Measurements from ENCODE around the gene ZNF584. TPM values are rescaled to one million over a fixed set of nuclear protein-coding genes. Genes with fewer than 3 reads are reported as not detected.
"Not testable (repeated sequence)": the region's sequence is repeated elsewhere in the genome, so short reads cannot be mapped to it uniquely, and the experiment has no call there.

Gene ZNF584
- total RNA-seq, 2 donors from 2014 or later = 7.8 to 7.9 TPM

DNA sequence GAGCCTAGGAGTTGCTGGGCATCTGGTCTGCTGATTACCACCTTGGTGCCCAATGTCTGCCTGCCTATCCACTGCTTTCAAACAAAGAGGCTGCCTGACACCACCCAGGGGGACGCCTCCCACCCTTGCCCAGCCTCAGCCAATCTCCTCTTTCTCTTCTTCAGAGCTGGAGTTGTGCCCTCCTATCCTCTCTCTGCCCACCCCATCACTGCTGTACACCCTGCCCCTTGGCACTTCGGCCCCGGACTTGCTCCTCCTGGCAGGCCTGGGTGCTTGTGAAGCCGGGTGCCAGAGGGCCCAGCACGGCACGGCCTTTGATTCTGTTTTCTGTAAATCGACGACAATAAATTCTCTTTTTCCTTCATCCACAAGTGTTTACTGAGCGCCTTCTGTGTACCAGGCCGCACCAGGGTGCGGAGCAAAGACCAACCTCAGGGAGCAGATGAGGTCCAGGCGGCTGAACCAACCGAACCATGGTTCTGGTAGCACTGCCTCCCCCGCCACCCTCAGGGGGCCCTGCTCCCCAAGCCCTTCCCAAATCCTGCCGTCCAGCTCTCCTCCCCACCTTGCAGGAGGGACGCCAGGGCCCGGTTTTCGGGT is 8.0 kb upstream of the ZNF584 start:
- intact Hi-C loops (cut with DNase I, micrococcal nuclease) = no loop called here
- ATAC-seq (no peak), DNase-seq (no peak)

DNA sequence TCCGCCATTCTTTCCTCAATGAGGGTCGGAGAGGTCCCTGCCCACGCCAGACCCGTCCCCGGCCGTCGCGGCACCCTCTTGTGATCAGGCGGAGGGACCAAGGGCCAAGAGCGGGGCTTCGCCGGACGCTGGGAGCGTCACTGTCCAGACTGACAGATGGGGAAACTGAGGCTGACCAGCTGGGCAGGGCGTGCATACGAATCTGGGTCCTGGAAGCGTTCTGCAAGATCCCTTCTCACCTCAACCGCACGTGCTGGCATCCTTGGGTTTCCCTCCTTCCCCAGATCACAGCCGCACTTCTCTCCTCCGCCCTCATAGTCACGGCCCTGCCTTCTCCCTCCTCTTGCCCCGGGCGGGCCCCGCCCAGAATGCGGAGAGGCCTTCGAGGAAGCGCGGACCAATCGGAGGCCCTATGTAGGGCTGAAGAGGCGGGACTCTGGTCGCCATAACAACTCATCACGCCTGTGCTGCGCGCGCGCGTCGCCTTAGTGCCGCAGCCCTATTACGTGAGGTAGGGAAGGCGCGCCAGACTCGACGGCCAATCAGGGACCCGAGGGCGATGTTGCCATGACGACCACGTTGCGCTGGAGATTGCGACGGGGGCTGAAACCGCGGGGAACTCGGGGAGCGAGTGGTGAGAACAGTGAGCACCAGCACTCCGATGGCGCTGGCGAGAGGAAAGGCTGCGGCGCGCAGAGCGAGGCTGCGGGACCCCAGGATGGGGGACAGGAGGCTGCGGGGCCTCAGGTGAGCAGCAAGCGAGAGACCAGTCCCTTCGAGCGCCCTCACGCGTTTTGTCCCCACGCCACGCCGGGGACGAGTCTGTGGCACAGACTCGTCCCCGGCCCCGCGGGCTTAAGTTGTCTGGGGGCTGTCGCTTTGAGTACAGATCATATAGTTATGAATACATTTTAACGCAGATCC is 7.3 kb upstream of the ZNF584 start:
- DNase-seq (peak; percentile 100), ATAC-seq (peak; percentile 96)
- intact Hi-C loops (cut with DNase I, micrococcal nuclease) = no loop called here

DNA sequence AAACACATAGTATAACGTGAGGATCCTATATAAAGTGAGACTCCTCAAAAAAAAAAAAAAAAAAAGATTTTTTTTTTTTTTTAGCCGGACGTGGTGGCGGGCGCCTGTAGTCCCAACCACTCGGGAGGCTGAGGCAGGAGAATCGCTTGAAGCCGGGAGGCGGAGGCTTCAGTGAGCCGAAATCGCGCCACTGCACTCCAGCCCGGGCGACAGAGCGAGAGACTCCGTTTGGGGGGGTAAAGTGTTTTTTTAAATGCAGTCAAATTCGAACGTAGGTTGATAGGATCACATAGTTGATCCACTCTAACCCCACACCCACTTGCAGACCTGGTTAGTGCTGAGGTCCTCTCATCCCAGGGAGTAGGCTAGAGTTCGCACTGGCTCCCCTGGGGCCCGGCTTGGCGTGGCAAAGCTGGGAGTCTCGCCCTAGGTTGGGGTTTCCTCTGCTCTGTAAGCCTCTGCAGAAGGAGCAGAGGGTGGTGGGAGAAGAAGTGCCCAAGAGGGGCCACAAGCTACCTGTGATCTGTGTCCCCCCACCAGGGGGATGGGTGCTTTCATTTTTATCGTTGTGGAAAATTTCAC is 6.5 kb upstream of the ZNF584 start:
- ATAC-seq (peak; percentile 1), DNase-seq (no peak)
- intact Hi-C loops (cut with DNase I, micrococcal nuclease) = no loop called here

DNA sequence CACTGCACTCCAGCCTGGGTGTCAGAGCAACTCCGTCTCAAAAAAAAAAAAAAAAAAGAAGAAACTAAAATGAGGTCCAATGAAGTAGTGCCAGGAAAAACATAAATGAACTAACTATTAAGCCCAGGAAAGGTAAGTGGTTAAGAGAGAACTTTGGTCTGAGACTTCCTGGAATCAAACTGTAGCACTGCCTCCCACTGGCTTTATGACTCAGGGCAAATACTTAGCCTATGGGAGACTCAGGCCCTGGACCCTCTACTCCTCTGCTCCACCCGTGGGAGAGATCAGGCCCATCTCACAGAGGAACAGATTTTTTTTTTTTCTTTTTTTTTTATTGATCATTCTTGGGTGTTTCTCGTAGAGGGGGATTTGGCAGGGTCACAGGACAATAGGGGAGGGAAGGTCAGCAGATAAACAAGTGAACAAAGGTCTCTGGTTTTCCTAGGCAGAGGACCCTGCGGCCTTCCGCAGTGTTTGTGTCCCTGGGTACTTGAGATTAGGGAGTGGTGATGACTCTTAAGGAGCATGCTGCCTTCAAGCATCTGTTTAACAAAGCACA is 4.5 kb upstream of the ZNF584 start:
- intact Hi-C loops (cut with DNase I, micrococcal nuclease); ATAC-seq; DNase-seq: not testable (repeated sequence)

DNA sequence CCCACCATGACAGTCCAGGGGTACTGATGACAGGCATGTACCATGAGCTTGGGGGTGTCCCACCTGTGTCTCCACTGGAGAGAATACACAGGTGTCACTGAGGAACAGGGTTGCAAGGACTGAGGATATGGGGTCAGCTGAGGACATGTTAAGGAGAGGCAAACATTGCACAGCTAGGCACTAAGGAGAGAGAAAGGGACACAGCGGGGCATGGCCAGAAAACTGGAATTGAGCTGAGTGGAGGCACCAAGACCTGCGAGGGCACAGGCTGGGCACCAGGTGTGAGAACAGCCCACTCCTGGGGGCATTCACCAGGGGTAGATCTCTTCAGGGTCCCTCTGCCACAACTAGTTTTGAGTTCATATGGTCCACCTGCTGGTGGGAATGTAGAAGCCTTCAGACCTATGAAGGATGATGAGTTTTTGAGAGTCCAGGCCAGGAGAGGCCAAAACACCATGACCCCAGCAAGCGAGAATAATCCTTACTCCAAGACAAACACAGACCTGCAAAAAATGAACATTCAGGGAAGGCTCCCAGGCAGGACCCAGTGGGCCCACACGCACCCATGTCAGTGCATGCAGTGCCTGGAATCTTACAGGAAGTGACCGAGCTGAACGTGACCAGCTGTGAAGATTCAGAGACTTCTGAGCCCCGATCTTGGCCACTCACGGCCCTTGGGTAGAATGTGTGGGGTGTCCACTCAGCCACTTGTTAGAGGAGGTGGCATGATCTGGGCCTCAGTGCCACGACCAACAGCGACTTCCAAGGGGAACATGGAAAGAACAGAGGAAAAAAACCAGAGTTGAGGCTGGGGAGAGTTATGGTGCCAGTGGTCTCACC is 1.4 kb upstream of the ZNF584 start:
- ATAC-seq = no peak
- DNase-seq = no peak
- intact Hi-C loops (cut with DNase I, micrococcal nuclease) = no loop called here

DNA sequence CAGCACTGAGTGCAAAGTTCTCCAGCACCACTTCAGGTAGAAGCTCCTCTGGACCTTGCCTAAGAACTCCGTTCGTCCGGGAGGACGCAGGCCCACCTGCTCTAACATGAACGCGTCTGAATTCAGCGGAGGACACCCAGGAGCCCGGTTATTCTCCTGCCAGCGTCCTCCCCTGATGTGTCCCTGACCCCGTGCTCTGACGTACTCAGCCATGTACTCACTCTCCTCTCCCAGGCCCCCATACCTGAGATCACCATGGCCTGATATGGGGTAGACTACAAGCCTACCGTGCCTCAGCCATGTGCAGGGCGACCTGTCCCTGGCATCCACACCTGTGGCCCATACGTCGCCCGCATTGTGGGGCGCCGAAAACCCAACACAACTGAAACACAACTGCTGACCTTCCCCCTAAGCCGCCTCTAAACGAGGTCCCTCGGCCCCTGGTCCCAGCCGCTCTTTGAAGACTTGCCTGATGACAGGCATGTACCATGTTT is 744 bp upstream of the ZNF584 start:
- peak; percentile 16 for ATAC-seq
- intact Hi-C loops (cut with DNase I, micrococcal nuclease) = no loop called here
- no peak for DNase-seq

DNA sequence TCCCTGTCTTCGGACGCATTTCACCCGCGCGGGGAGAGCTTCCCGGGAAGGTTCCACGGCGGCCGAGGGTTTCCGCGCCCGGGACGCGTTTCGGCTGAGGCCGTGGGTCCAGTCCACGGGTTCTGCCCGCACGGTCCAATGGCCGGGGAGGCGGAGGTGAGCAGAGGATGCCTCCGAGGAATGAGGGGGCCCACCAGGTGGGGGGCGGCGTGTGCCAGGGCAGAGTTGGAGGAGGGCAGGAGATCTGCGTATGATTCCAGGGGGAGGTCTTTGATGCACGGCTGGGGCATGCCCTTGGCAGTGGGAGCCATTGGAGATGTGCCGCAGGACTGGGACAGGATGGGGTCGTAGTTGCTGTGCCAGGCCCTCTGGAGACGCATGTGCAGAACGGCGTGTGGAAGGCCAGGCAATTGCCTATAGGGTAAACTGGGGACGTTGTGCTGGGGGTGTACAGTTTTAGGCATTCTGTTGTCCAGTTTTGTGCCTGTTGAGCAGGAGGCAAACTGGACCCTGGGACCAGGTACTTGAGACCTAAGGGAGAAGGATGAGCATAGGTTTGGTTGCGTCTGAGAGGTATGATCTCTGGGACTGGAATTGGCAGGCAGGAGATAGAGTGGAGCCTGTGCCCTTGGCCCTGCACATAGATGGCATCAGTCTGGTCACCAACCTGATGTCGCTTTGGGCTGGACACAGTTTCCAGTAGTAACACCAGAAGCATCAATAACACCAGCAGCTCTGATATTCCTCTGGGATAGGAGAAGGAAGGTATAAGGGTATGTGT is 751 bp downstream of the ZNF584 start:
- ATAC-seq = peak; percentile 32
- intact Hi-C loops (cut with DNase I, micrococcal nuclease) = no loop called here
- peak in 1 of 2 donors; percentile 31 for DNase-seq

DNA sequence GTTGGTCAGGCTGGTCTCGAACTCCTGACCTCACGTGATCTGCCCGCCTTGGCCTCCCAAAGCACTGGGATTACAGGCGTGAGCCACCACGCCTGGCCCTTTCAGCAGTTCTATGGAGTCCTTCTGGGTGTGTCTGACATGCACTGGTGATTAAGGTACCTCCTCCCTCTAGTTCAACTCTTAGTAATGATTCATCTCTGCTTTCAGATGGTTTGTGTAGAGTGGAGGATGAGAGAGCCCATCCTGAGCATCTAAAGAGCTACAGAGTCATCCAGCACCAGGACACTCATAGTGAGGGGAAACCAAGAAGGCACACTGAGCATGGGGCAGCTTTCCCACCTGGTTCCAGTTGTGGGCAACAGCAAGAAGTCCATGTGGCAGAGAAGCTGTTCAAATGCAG is 8.2 kb downstream of the ZNF584 start:
- ATAC-seq (no peak), DNase-seq (no peak)
- intact Hi-C loops (cut with DNase I, micrococcal nuclease) = no loop called here

- DNase-seq = no peak
- ATAC-seq = no peak
- intact Hi-C loops (cut with DNase I, micrococcal nuclease) = no loop called here
These were observed 8.6 kb downstream of the ZNF584 start for GRCh38 chr19:58417071-58417470.

DNA sequence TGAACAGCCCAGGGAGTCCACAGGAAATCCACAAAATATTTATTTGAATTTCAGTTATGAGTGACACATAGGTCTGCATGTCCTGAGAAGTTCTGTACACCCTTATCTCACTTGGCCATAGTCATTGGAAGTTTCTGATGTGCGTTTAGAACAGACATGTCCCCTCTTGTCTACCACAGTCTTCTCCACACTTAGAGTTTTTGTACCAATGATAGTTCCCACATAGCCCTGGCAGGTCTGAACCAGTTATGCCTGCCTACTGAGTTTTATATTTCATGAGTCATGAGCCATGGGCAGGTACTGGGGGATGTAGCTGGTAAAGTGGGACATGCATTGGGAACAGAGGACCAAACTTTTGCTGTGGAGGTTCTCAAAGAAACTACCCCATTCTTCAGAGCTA is 20.2 kb downstream of the ZNF584 start:
- intact Hi-C loops (cut with DNase I, micrococcal nuclease) = no loop called here
- no peak for ATAC-seq
- no peak for DNase-seq

DNA sequence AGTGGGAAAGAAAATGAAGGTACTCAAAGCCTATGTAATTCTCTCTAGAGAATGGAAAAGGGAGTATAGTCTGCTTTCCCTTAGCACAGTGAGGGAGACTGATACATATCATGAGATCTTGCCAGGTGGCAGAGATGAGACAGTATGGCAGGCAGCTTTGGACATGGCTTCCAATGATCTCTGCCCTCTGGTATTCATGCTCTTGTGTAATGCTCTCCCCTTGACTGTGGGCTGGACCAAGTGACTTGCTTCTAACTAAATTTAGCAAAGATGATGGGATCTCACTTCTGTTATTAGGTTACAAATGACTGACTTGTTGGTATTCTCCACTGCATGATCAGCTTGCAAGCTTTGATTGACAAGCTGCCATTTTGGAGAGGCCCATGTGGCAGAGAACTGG is 21.3 kb downstream of the ZNF584 start:
- ATAC-seq (no peak), DNase-seq (no peak)
- intact Hi-C loops (cut with DNase I, micrococcal nuclease) = no loop called here

DNA sequence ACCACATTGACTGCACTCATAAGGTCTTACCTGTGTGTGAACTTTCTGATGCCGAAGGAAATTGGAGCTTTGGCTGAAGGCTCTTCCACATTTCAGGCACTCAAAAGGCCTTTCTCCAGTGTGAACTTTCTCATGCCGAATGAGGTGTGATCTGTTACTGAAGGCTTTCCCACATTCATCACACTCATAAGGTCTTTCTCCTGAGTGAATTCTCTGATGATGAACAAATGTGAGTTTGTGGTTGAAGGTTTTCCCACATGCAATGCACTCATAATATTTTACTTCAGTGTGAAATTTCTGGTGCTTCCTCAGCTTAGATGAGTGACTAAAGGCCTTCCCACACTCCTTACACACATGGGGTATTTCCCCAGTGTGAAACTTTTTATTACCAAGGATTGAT is 25.8 kb downstream of the ZNF584 start:
- no peak for ATAC-seq
- intact Hi-C loops (cut with DNase I, micrococcal nuclease) = no loop called here
- DNase-seq = no peak

DNA sequence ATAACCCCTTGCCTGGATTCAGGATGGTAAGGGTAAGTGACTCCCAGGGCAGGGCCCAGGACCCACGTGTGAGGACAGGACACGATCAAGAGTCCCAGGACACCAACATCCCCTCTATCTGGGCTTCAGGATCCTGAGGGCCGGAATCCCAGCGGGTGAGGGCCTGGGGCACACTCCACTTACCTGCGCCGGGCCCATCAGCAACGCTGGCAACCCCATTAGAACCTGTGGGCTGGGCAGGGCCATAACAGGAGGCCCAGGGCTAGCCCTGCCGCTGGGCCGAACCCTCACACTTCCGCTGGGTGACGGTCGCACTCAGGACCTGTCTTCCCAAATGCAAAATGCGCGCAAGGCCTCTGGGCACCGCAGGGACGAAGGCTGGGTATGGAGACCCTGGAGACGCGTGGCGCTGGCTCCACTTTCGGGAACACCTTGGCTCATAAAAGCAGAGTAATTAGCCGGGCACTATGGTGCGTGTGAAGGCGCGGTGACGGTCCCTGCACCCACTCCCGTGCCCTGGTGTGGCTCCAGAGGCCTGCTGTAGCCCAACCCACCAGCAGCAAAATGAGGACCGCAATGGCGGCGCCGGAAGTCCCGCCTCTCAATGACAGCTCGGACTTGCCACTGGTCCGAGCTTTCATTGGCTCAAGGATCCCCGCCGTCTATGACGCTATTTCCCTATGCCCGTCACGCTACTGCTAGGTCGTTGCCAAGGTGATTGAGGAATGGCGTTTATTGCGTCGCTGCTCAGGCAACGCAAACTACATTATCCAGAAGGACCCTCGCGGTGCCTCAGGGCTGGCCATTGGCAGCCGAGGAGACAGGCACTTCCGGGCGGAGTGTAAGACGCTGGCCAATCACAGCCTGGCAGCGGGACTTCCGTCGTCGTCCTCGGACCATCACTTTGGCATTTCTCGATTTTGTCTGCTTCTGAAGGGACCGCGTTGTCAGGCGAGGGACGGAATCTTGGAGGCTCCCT is 31.4 kb downstream of the ZNF584 start, which contains the start of gene ZNF132:
TSS of gene ZNF132 (minus strand) at position 578 of the 979 bp plus-strand sequence. CDS start at position 246, 332 bp downstream.
- DNase-seq (peak; percentile 94 to 99), ATAC-seq (peak; percentile 98)
- intact Hi-C loops (cut with DNase I, micrococcal nuclease) = no loop called here

- ATAC-seq (no peak), DNase-seq (no peak)
- intact Hi-C loops (cut with DNase I, micrococcal nuclease) = no loop called here
These were observed 32.1 kb downstream of the ZNF584 start for GRCh38 chr19:58440556-58440955.

DNA sequence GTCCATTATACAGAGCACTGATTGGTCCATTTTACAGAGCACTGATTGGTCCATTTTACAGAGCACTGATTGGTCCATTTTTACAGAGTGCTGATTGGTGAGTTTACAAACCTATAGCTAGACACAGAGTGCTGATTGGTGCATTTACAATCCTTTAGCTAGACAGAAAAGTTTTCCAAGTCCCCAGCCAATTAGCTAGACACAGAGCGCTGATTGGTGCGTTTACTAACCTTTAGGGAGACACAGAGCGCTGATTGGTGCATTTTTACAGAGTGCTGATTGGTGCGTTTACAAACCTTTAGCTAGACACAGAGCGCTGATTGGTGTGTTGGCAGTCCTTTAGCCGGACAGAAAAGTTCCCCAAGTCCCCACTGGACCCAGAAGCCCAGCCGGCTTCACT is 34.5 kb downstream of the ZNF584 start:
- ATAC-seq; intact Hi-C loops (cut with DNase I, micrococcal nuclease); DNase-seq: not testable (repeated sequence)

DNA sequence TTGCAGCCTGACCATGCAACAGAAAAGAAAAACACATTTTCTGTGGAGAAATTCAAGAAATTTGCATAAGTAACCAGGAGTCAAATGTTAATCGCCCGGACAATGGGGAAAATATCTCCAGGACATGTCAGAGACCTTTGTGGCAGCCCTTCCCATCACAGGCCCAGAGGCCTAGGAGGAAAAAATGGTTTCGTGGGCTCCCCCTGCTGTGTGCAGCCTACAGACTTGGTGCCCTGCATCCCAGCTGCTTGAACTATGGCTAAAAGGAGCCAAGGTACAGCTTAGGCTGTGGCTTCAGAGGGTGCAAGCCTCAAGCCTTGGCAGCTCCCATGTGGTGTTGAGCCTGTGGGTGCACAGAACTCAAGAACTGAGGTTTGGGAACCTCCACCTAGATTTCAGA is 40.4 kb downstream of the ZNF584 start:
- DNase-seq; ATAC-seq; intact Hi-C loops (cut with DNase I, micrococcal nuclease): not testable (repeated sequence)

- ATAC-seq; intact Hi-C loops (cut with DNase I, micrococcal nuclease); DNase-seq: not testable (repeated sequence)
These were observed 41.5 kb downstream of the ZNF584 start for GRCh38 chr19:58449980-58450379.
